Ovary (tissue), 9 donors: ENCODE measurements around the gene DAPK1. TPM values are rescaled to one million over a fixed set of nuclear protein-coding genes. Genes with fewer than 3 reads are reported as not detected.
A peak's percentile ranks its signal among the peaks of the same experiment; 100 is the strongest.

Experiments used
- DNase-seq, 5 donors: peaks; one replicate each; pipeline ENCODE4 v3.0.0-alpha.2; 2019 to 2020
- H3K27ac ChIP-seq, 2 donors: fragments of 200-600 bp; one replicate each; pipeline versions ENCODE4 v1.5.1 to v1.8.0; 2019 to 2022
- H3K27me3 ChIP-seq: fragments of 200-600 bp; one replicate; pipeline ENCODE4 v1.8.0; 2022
- H3K36me3 ChIP-seq: fragments of 200-600 bp; sonication (generic); one replicate; pipeline ENCODE4 v1.5.1; 2019
- H3K4me1 ChIP-seq: one replicate; pipeline ENCODE4 v1.8.1; 2013; ENCODE audit warnings: mild to moderate bottlenecking, moderate library complexity; ENCODE audit not compliant: insufficient read depth
- H3K4me3 ChIP-seq: fragments of 200-600 bp; sonication (generic); one replicate; pipeline ENCODE4 v1.5.1; 2017
- H3K9me3 ChIP-seq, 2 donors: fragments of 200-600 bp in 1 of 2; sonication (generic) in 1 of 2; one replicate each; pipeline versions ENCODE4 v1.5.1 to v1.8.1; 2013 to 2019; ENCODE audit warnings: mild to moderate bottlenecking in 1 of 2, moderate library complexity in 1 of 2
- CTCF ChIP-seq, 3 donors: fragments of 450-650 bp in 2 of 3; fragments of 200-600 bp in 1 of 3; IDR thresholded peaks; one replicate each; pipeline versions ENCODE4 v1.5.1 to v1.8.0; 2016 to 2022; ENCODE audit warnings: antibody characterized with exemption in 3 of 3, mild to moderate bottlenecking in 1 of 3
- EP300 ChIP-seq: sonication (generic); formaldehyde crosslinking; IDR thresholded peaks from one replicate; pipeline ENCODE4 v1.6.1; 2017; ENCODE audit warnings: antibody characterized with exemption
- POLR2A ChIP-seq: fragments of 450-650 bp; IDR thresholded peaks from one replicate; pipeline ENCODE4 v1.6.1; 2017; ENCODE audit warnings: antibody characterized with exemption, mild to moderate bottlenecking, moderate library complexity
- WGBS, 3 donors: extraction: QIAGEN DNeasy Blood & Tissue Kit in 1 of 3; methylation state at CpG; one replicate each; pipeline versions ENCODE4 v1.1.5 to v1.1.7; 2013 to 2017; 5-methylcytosine and 5-hydroxymethylcytosine counted together
- intact Hi-C, 4 donors: fragments of 100-400 bp; cut with DNase I; formaldehyde crosslinking; loops; one replicate each; pipeline versions ENCODE4 v1.11.0 to v1.15.1; 2022 to 2023
- polyA plus RNA-seq, 2 donors: library from polyadenylated mRNA; stranded (reverse); fragments of 200-250 nt in 1 of 2; fragments of 350-450 nt in 1 of 2; fragmentation: Illumina TruSeq in 1 of 2; extraction: RNeasy Lipid Tissue Mini Kit (QIAGEN cat#74804) in 1 of 2; gene quantifications; one replicate each; pipeline ENCODE4 v1.2.3, GENCODE V29; 2013 to 2014
- total RNA-seq, 7 donors: library from RNA; depleted of rRNA in 2 of 7; stranded (reverse); fragments of >200 nt in 2 of 7; fragmentation: NEBNext Ultra II Directional in 3 of 7; extraction: Animal tissue kit (Norgen Biotek cat#: 25700) in 3 of 7; gene quantifications; one replicate each; pipeline versions ENCODE4 v1.1.0 to v1.2.4, GENCODE V29; 2016 to 2023
- donor health status: DM: no; HTN: no; CAD: no; lungs with moderate emphysema.
- donor health status: DM: no; HTN: no; CAD: no.
- donor health status: Bipolar disorder and iron deficiency.
- donor health status: DM: yes; HTN: yes; CAD: no.
- donor health status: DM: no; HTN: no; CAD: no.
- donor health status: DM: yes; HTN: yes; CAD: no.

The DAPK1 gene
- total and polyA plus RNA-seq, 9 donors, result 39.3 to 133 (median 89.6) TPM

GRCh38 chr9:87519461-87519860 lies 21.8 kb downstream of the DAPK1 start:
- Histone ChIP-seq H3K27me3 (no peaks in the 10 kb centered on the region), H3K36me3 (no peaks in the 10 kb centered on the region), H3K4me3 (no peak overlapping the region), H3K27ac (peak overlapping the region; percentile 40 to 47), H3K4me1 (peaks cover 27% of the 10 kb centered on the region), H3K9me3 (no peaks in the 10 kb centered on the region)
- TF ChIP-seq EP300 (no peak), CTCF (IDR thresholded peaks at IDR 0.05) (no peak), POLR2A (no peak)
- WGBS, 3 donors, result 71 to 96% (median 92%) methylated on average over 3 of the region's 3 CpGs
- no peak for DNase-seq
- intact Hi-C loops, result loop anchor here in 3 of 4 donors (5.0 to 10.0 kb wide), 4 partner anchors 45 to 123 kb away; no protein-coding TSS in a partner anchor

- Histone ChIP-seq H3K4me3 (no peak overlapping the region), H3K36me3 (no peaks in the 10 kb centered on the region), H3K27ac (peak overlapping the region in 1 of 2 donors; percentile 40), H3K4me1 (peaks cover 27% of the 10 kb centered on the region), H3K27me3 (no peaks in the 10 kb centered on the region), H3K9me3 (no peaks in the 10 kb centered on the region)
- WGBS, 3 donors, result 78 to 83% (median 80%) methylated on average over 6 of the region's 6 CpGs
- TF ChIP-seq POLR2A (no peak), EP300 (no peak), CTCF (IDR thresholded peaks at IDR 0.05) (no peak)
- intact Hi-C loops, result no loop called here
- DNase-seq, result no peak
These were observed 22.6 kb downstream of the DAPK1 start for GRCh38 chr9:87520172-87520683.

- 84 to 89% (median 87%) methylated on average over 7 of the region's 7 CpGs for WGBS, 3 donors
- no peak for DNase-seq
These were observed 24.2 kb downstream of the DAPK1 start for GRCh38 chr9:87521834-87522233.

GRCh38 chr9:87524061-87524460 lies 26.4 kb downstream of the DAPK1 start:
- intact Hi-C loops, result no loop called here
- H3K36me3 ChIP-seq, result no peaks in the 10 kb centered on the region
- 70 to 85% (median 74%) methylated on average over 5 of the region's 5 CpGs for WGBS, 3 donors
- H3K4me1 ChIP-seq, result peaks cover 23% of the 10 kb centered on the region
- no peak overlapping the region for H3K4me3 ChIP-seq
- H3K27me3 ChIP-seq, result no peaks in the 10 kb centered on the region
- TF ChIP-seq POLR2A, result no peak
- TF ChIP-seq CTCF (IDR thresholded peaks at IDR 0.05), result no peak
- no peak for TF ChIP-seq EP300
- no peak for DNase-seq
- no peak overlapping the region for H3K27ac ChIP-seq
- no peaks in the 10 kb centered on the region for H3K9me3 ChIP-seq

More at GRCh38 chr9:87521834-87522233, 24.2 kb downstream of the DAPK1 start:
- Histone ChIP-seq H3K36me3 (no peaks in the 10 kb centered on the region), H3K4me3 (no peak overlapping the region), H3K4me1 (peaks cover 21% of the 10 kb centered on the region), H3K27me3 (no peaks in the 10 kb centered on the region), H3K9me3 (no peaks in the 10 kb centered on the region), H3K27ac (no peak overlapping the region)
- intact Hi-C loops, result no loop called here
- no peak for TF ChIP-seq CTCF (IDR thresholded peaks at IDR 0.05)
- TF ChIP-seq EP300, result no peak
- TF ChIP-seq POLR2A, result no peak
